Activated CD4-positive, alpha-beta T cell treated with anti-CD3 and anti-CD28 coated beads for 48 hours (primary cell): ENCODE data around the gene ANKRD16.
"Not testable (repeated sequence)": the region's sequence is repeated elsewhere in the genome, so short reads cannot be mapped to it uniquely, and the experiment has no call there.

Experiments
- DNase-seq: peaks from one replicate; pipeline ENCODE4 v3.0.0-alpha.2; 2020

ANKRD16 gene

GRCh38 chr10:5889624-5890451, at the start of gene ANKRD16, which contains the start of gene FBH1:
ANKRD16 (minus strand) TSS chr10:5889893; CDS start chr10:5889354, 539 bp downstream.
FBH1 (plus strand) TSS chr10:5890243; CDS start chr10:5890346, 103 bp downstream.
- peak; percentile 98 for DNase-seq

GRCh38 chr10:5938291-5938690, 48.6 kb upstream of the ANKRD16 start:
- DNase-seq, result no peak

GRCh38 chr10:5937016-5937415, 47.3 kb upstream of the ANKRD16 start:
- DNase-seq, result no peak

- no peak for DNase-seq
Measured at GRCh38 chr10:5935628-5936027, 45.9 kb upstream of the ANKRD16 start.

GRCh38 chr10:5933909-5934546, 44.3 kb upstream of the ANKRD16 start:
- DNase-seq, result no peak

- DNase-seq, result no peak
Measured at GRCh38 chr10:5932345-5932744, 42.7 kb upstream of the ANKRD16 start.

GRCh38 chr10:5930272-5930671, 40.6 kb upstream of the ANKRD16 start:
- no peak for DNase-seq

GRCh38 chr10:5929442-5929841, 39.7 kb upstream of the ANKRD16 start:
- DNase-seq, result no peak

GRCh38 chr10:5927306-5927705, 37.6 kb upstream of the ANKRD16 start:
- no peak for DNase-seq

- DNase-seq, result no peak
Measured at GRCh38 chr10:5924889-5925288, 35.2 kb upstream of the ANKRD16 start.

- DNase-seq, result no peak
Measured at GRCh38 chr10:5921746-5922145, 32.1 kb upstream of the ANKRD16 start.

GRCh38 chr10:5919568-5919967, 29.9 kb upstream of the ANKRD16 start:
- no peak for DNase-seq

GRCh38 chr10:5918763-5919162, 29.1 kb upstream of the ANKRD16 start:
- DNase-seq, result no peak

- no peak for DNase-seq
Measured at GRCh38 chr10:5917305-5917704, 27.6 kb upstream of the ANKRD16 start.

GRCh38 chr10:5915451-5915850, 25.8 kb upstream of the ANKRD16 start:
- DNase-seq, result no peak

GRCh38 chr10:5913736-5914135, 24.0 kb upstream of the ANKRD16 start:
- no peak for DNase-seq

GRCh38 chr10:5911670-5912069, 22.0 kb upstream of the ANKRD16 start:
- DNase-seq, result no peak

GRCh38 chr10:5910323-5911100, 20.8 kb upstream of the ANKRD16 start:
- DNase-seq, result no peak

- DNase-seq, result not testable (repeated sequence)
Measured at GRCh38 chr10:5908676-5909075, 19.0 kb upstream of the ANKRD16 start.

- no peak for DNase-seq
Measured at GRCh38 chr10:5906651-5907050, 17.0 kb upstream of the ANKRD16 start.

- DNase-seq, result no peak
Measured at GRCh38 chr10:5905854-5906507, 16.3 kb upstream of the ANKRD16 start.

GRCh38 chr10:5904227-5904626, 14.5 kb upstream of the ANKRD16 start:
- no peak for DNase-seq

- DNase-seq, result no peak
Measured at GRCh38 chr10:5903563-5903962, 13.9 kb upstream of the ANKRD16 start.
